H9 (cell line): ENCODE data around the gene RNF157. TPM values are rescaled to one million over a fixed set of nuclear protein-coding genes. Genes with fewer than 3 reads are reported as not detected.

Experiments used
- DNase-seq: peaks from one replicate; pipeline ENCODE4 v3.0.0-alpha.2; 2017
- H2AFZ ChIP-seq: one replicate; pipeline ENCODE4 v1.6.1; 2013; ENCODE audit warnings: mild to moderate bottlenecking, low read length, control low read depth, moderate library complexity
- H2AK5ac ChIP-seq: 2 replicates; pipeline ENCODE4 v1.6.1; 2013; ENCODE audit warnings: low read length, control low read depth, mixed read lengths; ENCODE audit not compliant: insufficient read length
- H2BK120ac ChIP-seq: one replicate; pipeline ENCODE4 v1.6.1; 2013; ENCODE audit warnings: low read depth, mild to moderate bottlenecking, low read length, control low read depth, inconsistent platforms; ENCODE audit not compliant: poor library complexity, severe bottlenecking
- H2BK12ac ChIP-seq: 2 replicates; pipeline ENCODE4 v1.6.1; 2013; ENCODE audit warnings: low read length, control low read depth, mixed read lengths, low read depth; ENCODE audit not compliant: insufficient read length
- H2BK15ac ChIP-seq: 2 replicates; pipeline ENCODE4 v1.6.1; 2013; ENCODE audit warnings: low read depth, low read length, control low read depth
- H2BK20ac ChIP-seq: one replicate; pipeline ENCODE4 v1.6.1; 2013; ENCODE audit warnings: low read depth, mild to moderate bottlenecking, low read length, control low read depth, inconsistent platforms; ENCODE audit not compliant: poor library complexity, severe bottlenecking
- H2BK5ac ChIP-seq: 2 replicates; pipeline ENCODE4 v1.6.1; 2013; ENCODE audit warnings: low read length, control low read depth, mixed read lengths; ENCODE audit not compliant: insufficient read length
- H3K14ac ChIP-seq: 2 replicates; pipeline ENCODE4 v1.6.1; 2013; ENCODE audit warnings: low read length, control low read depth; ENCODE audit not compliant: insufficient read depth
- H3K18ac ChIP-seq: 2 replicates; pipeline ENCODE4 v1.6.1; 2013; ENCODE audit warnings: low read depth, mild to moderate bottlenecking, mixed read lengths, low read length, control low read depth; ENCODE audit not compliant: insufficient read length
- H3K23ac ChIP-seq: 2 replicates; pipeline ENCODE4 v1.6.1; 2013; ENCODE audit warnings: low read length, control low read depth, mixed read lengths, low read depth; ENCODE audit not compliant: insufficient read length
- H3K23me2 ChIP-seq: 2 replicates; pipeline ENCODE4 v1.6.1; 2013; ENCODE audit warnings: low read depth, mild to moderate bottlenecking, mixed read lengths, low read length, control low read depth; ENCODE audit not compliant: insufficient read length, poor library complexity, severe bottlenecking
- H3K27ac ChIP-seq: 2 replicates; pipeline ENCODE4 v1.5.1; 2013; ENCODE audit warnings: low read length, control low read depth, mixed read lengths, low read depth; ENCODE audit not compliant: insufficient read length
- H3K27me3 ChIP-seq: 2 replicates; pipeline ENCODE4 v1.6.1; 2013; ENCODE audit warnings: low read length, control low read depth, inconsistent platforms; ENCODE audit not compliant: insufficient read depth
- H3K4ac ChIP-seq: 2 replicates; pipeline ENCODE4 v1.6.1; 2013; ENCODE audit warnings: low read depth, mild to moderate bottlenecking, control low read depth, inconsistent platforms, low read length, moderate library complexity
- H3K4me1 ChIP-seq: 2 replicates; pipeline ENCODE4 v1.6.1; 2013; ENCODE audit warnings: low read length, control low read depth, inconsistent platforms; ENCODE audit not compliant: insufficient read depth
- H3K4me2 ChIP-seq: 2 replicates; pipeline ENCODE4 v1.6.1; 2013; ENCODE audit warnings: low read length, control low read depth, mixed read lengths; ENCODE audit not compliant: insufficient read length, insufficient read depth
- H3K56ac ChIP-seq: 2 replicates; pipeline ENCODE4 v1.6.1; 2013; ENCODE audit warnings: low read depth, mild to moderate bottlenecking, mixed read lengths, low read length, control low read depth; ENCODE audit not compliant: insufficient read length
- H3K79me1 ChIP-seq: 2 replicates; pipeline ENCODE4 v1.6.1; 2013; ENCODE audit warnings: low read depth, mild to moderate bottlenecking, moderate library complexity, low read length, control low read depth, inconsistent platforms; ENCODE audit not compliant: insufficient read depth, poor library complexity, severe bottlenecking
- H3K79me2 ChIP-seq: 2 replicates; pipeline ENCODE4 v1.6.1; 2013; ENCODE audit warnings: low read length, control low read depth, inconsistent platforms; ENCODE audit not compliant: insufficient read depth
- H3K9ac ChIP-seq: 2 replicates; pipeline ENCODE4 v1.6.1; 2013; ENCODE audit warnings: low read length, control low read depth, mixed read lengths; ENCODE audit not compliant: insufficient read length; ENCODE audit errors: extremely low read depth
- H3K9me3 ChIP-seq: one replicate; pipeline ENCODE4 v1.6.1; 2013; ENCODE audit warnings: low read depth, low read length, inconsistent platforms; ENCODE audit not compliant: control insufficient read depth
- H3T11ph ChIP-seq: one replicate; pipeline ENCODE4 v1.6.1; 2013; ENCODE audit warnings: mild to moderate bottlenecking, low read length, control low read depth, inconsistent platforms
- H4K20me1 ChIP-seq: one replicate; pipeline ENCODE4 v1.6.1; 2013; ENCODE audit not compliant: control insufficient read depth, insufficient read length, insufficient read depth
- H4K5ac ChIP-seq: 2 replicates; pipeline ENCODE4 v1.6.1; 2013; ENCODE audit warnings: low read depth, mild to moderate bottlenecking, mixed read lengths, low read length, control low read depth; ENCODE audit not compliant: insufficient read length
- H4K8ac ChIP-seq: replicated peaks from 2 replicates; pipeline ENCODE4 v1.6.1; 2013; ENCODE audit warnings: low read length, control low read depth, mixed read lengths, low read depth; ENCODE audit not compliant: insufficient read length
- H4K91ac ChIP-seq: 2 replicates; pipeline ENCODE4 v1.6.1; 2013; ENCODE audit warnings: low read depth, mild to moderate bottlenecking, moderate library complexity, mixed read lengths, low read length, control low read depth; ENCODE audit not compliant: insufficient read length
- H3K27ac Mint-ChIP-seq, 3 experiments: 2 replicates in 2 of 3; 3 replicates in 1 of 3; pipeline ENCODE4 v1.8.0; 2020 to 2021; ENCODE audit warnings: mixed read lengths in 3 of 3, mild to moderate bottlenecking in 1 of 3, moderate library complexity in 1 of 3
- H3K27me3 Mint-ChIP-seq: 2 replicates; pipeline ENCODE4 v1.8.0; 2021; ENCODE audit warnings: low read depth, mild to moderate bottlenecking, moderate library complexity, mixed read lengths
- H3K36me3 Mint-ChIP-seq, 3 experiments: 2 replicates in 2 of 3; 3 replicates in 1 of 3; pipeline ENCODE4 v1.8.0; 2020 to 2021; ENCODE audit warnings: low read depth in 3 of 3, mixed read lengths in 3 of 3; ENCODE audit not compliant: insufficient read depth in 1 of 3
- H3K4me1 Mint-ChIP-seq, 2 experiments: 2 replicates each; pipeline ENCODE4 v1.8.0; 2020; ENCODE audit warnings: mixed read lengths in 2 of 2
- H3K4me3 Mint-ChIP-seq, 2 experiments: 2 replicates in 1 of 2; 3 replicates in 1 of 2; pipeline ENCODE4 v1.8.0; 2020 to 2021; ENCODE audit warnings: mild to moderate bottlenecking in 2 of 2, mixed read lengths in 2 of 2, moderate library complexity in 1 of 2
- H3K9me3 Mint-ChIP-seq, 2 experiments: 2 replicates in 1 of 2; 3 replicates in 1 of 2; pipeline ENCODE4 v1.8.0; 2020; ENCODE audit warnings: mild to moderate bottlenecking in 2 of 2, mixed read lengths in 2 of 2, moderate library complexity in 1 of 2
- CTCF ChIP-seq: fragments of 200-600 bp; sonication (generic); conservative IDR thresholded peaks from 3 replicates; pipeline ENCODE4 v1.8.0; 2021; ENCODE audit warnings: antibody characterized with exemption, mild to moderate bottlenecking
- WGBS: extraction: QIAGEN DNeasy Blood & Tissue Kit; methylation state at CpG from one replicate; pipeline ENCODE4 v1.1.7; 2013; ENCODE audit warnings: missing lambda C conversion rate, low lambda C conversion rate, mixed read lengths; ENCODE audit not compliant: insufficient read length; ENCODE audit errors: extremely low coverage; 5-methylcytosine and 5-hydroxymethylcytosine counted together
- total RNA-seq: library from RNA; stranded (reverse); gene quantifications from 2 replicates; pipeline ENCODE4 v1.2.1, GENCODE V29; 2021

RNF157 gene
- total RNA-seq, 1 experiment from 2014 or later: 9.9 TPM

GRCh38 chr17:76095943-76096342, 144.3 kb downstream of the RNF157 start:
- H3T11ph ChIP-seq: no peak overlapping the region
- H4K91ac ChIP-seq: no peak overlapping the region
- H2BK15ac ChIP-seq: no peak overlapping the region
- no peaks in the 10 kb centered on the region for H3K79me2 ChIP-seq
- H4K5ac ChIP-seq: no peak overlapping the region
- no peaks in the 10 kb centered on the region for H3K9me3 ChIP-seq
- no peak overlapping the region for H3K23ac ChIP-seq
- no peaks in the 10 kb centered on the region for H3K23me2 ChIP-seq
- H3K27me3 ChIP-seq: no peaks in the 10 kb centered on the region
- H3K14ac ChIP-seq: no peak overlapping the region
- Mint-ChIP-seq H3K27ac (no peak overlapping the region), H3K27me3 (no peaks in the 10 kb centered on the region), H3K4me1 (no peaks in the 10 kb centered on the region), H3K9me3 (no peaks in the 10 kb centered on the region), H3K36me3 (peaks cover 33 to 77% (median 76%) of the 10 kb centered on the region in 3 experiments), H3K4me3 (no peak overlapping the region)
- H2BK120ac ChIP-seq: no peak overlapping the region
- no peak overlapping the region for H3K9ac ChIP-seq
- no peak overlapping the region for H3K18ac ChIP-seq
- no CpG with 5 or more reads among the region's 13 CpGs for whole genome bisulfite sequencing
- no peak overlapping the region for H2AK5ac ChIP-seq
- H3K4me1 ChIP-seq: no peaks in the 10 kb centered on the region
- H2AFZ ChIP-seq: no peak overlapping the region
- no peak overlapping the region for H4K8ac ChIP-seq
- no peak overlapping the region for H2BK5ac ChIP-seq
- H3K79me1 ChIP-seq: no peaks in the 10 kb centered on the region
- no peak overlapping the region for H2BK20ac ChIP-seq
- no peak overlapping the region for H3K56ac ChIP-seq
- H2BK12ac ChIP-seq: no peak overlapping the region
- no peak for TF ChIP-seq CTCF
- no peak overlapping the region for H3K4ac ChIP-seq
- no peak overlapping the region for H3K4me2 ChIP-seq
- no peak for DNase-seq
- H3K27ac ChIP-seq: no peak overlapping the region
- H4K20me1 ChIP-seq: no peaks in the 10 kb centered on the region
